Keratinocyte (primary cell): Measurements from ENCODE around the gene MIS18A. TPM values are rescaled to one million over a fixed set of nuclear protein-coding genes. Genes with fewer than 3 reads are reported as not detected.
"Not testable (repeated sequence)": the region's sequence is repeated elsewhere in the genome, so short reads cannot be mapped to it uniquely, and the experiment has no call there.

Source experiments
- DNase-seq: peaks from one replicate; pipeline ENCODE4 v3.0.0-alpha.2; 2011; ENCODE audit warnings: low read depth, missing footprints, low spot score
- FAIRE-seq: peaks from 2 replicates; lab custom pipeline; 2011; peaks lifted over from hg19 to GRCh38; lab: Jason Lieb, UNC
- H2AFZ ChIP-seq: 2 replicates; pipeline ENCODE4 v1.6.0; 2012; ENCODE audit warnings: low read length, control low read depth, inconsistent platforms; ENCODE audit not compliant: control insufficient read depth
- H3K27ac ChIP-seq: 2 replicates; pipeline ENCODE4 v1.5.1; 2011; ENCODE audit warnings: low read length; ENCODE audit not compliant: control insufficient read depth, insufficient read depth
- H3K27me3 ChIP-seq: 3 replicates; pipeline ENCODE4 v1.6.0; 2011; ENCODE audit warnings: low read length; ENCODE audit not compliant: control insufficient read depth, insufficient read depth; ENCODE audit errors: extremely low read depth
- H3K36me3 ChIP-seq, 2 experiments: 2 replicates in 1 of 2; 3 replicates in 1 of 2; pipeline ENCODE4 v1.5.1; 2011; ENCODE audit warnings: low read length in 2 of 2, mild to moderate bottlenecking in 1 of 2; ENCODE audit not compliant: control insufficient read depth in 2 of 2, insufficient read depth in 2 of 2; ENCODE audit errors: extremely low read depth in 1 of 2
- H3K4me1 ChIP-seq: 3 replicates; pipeline ENCODE4 v1.5.1; 2011; ENCODE audit warnings: low read length; ENCODE audit not compliant: control insufficient read depth, insufficient read depth; ENCODE audit errors: extremely low read depth
- H3K4me2 ChIP-seq: 3 replicates; pipeline ENCODE4 v1.6.0; 2011; ENCODE audit warnings: low read depth, low read length; ENCODE audit not compliant: control insufficient read depth, insufficient read depth; ENCODE audit errors: extremely low read depth
- H3K4me3 ChIP-seq, 3 experiments: fragments of 200-600 bp in 1 of 3; sonication (generic) in 1 of 3; 2 replicates in 2 of 3; 3 replicates in 1 of 3; pipeline ENCODE4 v1.5.1; 2011 to 2016; ENCODE audit warnings: low read length in 3 of 3, mild to moderate bottlenecking in 3 of 3, control low read depth in 2 of 3, inconsistent platforms in 1 of 3, low read depth in 1 of 3, mixed read lengths in 1 of 3, mixed run types in 1 of 3, moderate library complexity in 1 of 3; ENCODE audit not compliant: control insufficient read depth in 2 of 3, insufficient read depth in 2 of 3; ENCODE audit errors: extremely low read depth in 1 of 3
- H3K79me2 ChIP-seq: 2 replicates; pipeline ENCODE4 v1.6.0; 2012; ENCODE audit warnings: low read length; ENCODE audit not compliant: control insufficient read depth, insufficient read depth
- H3K9ac ChIP-seq: 3 replicates; pipeline ENCODE4 v1.6.0; 2011; ENCODE audit warnings: low read length; ENCODE audit not compliant: control insufficient read depth, insufficient read depth; ENCODE audit errors: extremely low read depth
- H3K9me1 ChIP-seq: 3 replicates; pipeline ENCODE4 v1.6.0; 2011; ENCODE audit warnings: low read length; ENCODE audit not compliant: control insufficient read depth, insufficient read depth; ENCODE audit errors: extremely low read depth
- H3K9me3 ChIP-seq: 2 replicates; pipeline ENCODE4 v1.5.1; 2012; ENCODE audit warnings: low read depth, low read length; ENCODE audit not compliant: control insufficient read depth
- H4K20me1 ChIP-seq: 3 replicates; pipeline ENCODE4 v1.6.0; 2011; ENCODE audit warnings: low read length; ENCODE audit not compliant: control insufficient read depth, insufficient read depth; ENCODE audit errors: extremely low read depth
- CTCF ChIP-seq, 3 experiments: IDR thresholded peaks in 1 of 3; conservative IDR thresholded peaks in 1 of 3; optimal IDR thresholded peaks in 1 of 3; 2 replicates in 2 of 3; 3 replicates in 1 of 3; pipeline versions ENCODE3 to v1.5.1; 2011; ENCODE audit warnings: low read length in 3 of 3, mild to moderate bottlenecking in 3 of 3, moderate library complexity in 2 of 3, control low read depth in 1 of 3, inconsistent platforms in 1 of 3; ENCODE audit not compliant: insufficient read depth in 2 of 3; ENCODE audit errors: extremely low read depth in 1 of 3
- EZH2 ChIP-seq: IDR thresholded peaks from one replicate; pipeline ENCODE4 v1.6.1; 2012; ENCODE audit warnings: inconsistent platforms, mild to moderate bottlenecking, low read length, moderate library complexity
- dilution Hi-C: fragments of 300-500 bp; cut with MboI; formaldehyde crosslinking; loops from one replicate; pipeline ENCODE4 v1.7.0; 2020; ENCODE audit warnings: low sequenced_read_pairs; ENCODE audit not compliant: extremely low pct_ligation_motif_present
- polyA plus RNA-seq, 5 experiments: library from polyadenylated mRNA; depleted of rRNA in 3 of 5; stranded (reverse) in 3 of 5; stranded (forward) in 1 of 5; unstranded in 1 of 5; fragments of >200 nt; gene quantifications; 1 replicate in 1 of 5; 2 replicates in 3 of 5; 3 replicates in 1 of 5; pipeline versions ENCODE4 v1.2.1 to v1.2.3, GENCODE V29; 2011 to 2012; ENCODE audit warnings: missing spikeins in 2 of 5, low read depth in 1 of 5, low replicate concordance in 1 of 5

Gene MIS18A
- polyA plus RNA-seq, 1 donor (not counting 4 experiments of a cell fraction or from before 2014, with no cell fraction given), result 12.1 TPM

- Histone ChIP-seq H3K27ac (no peak overlapping the region), H3K79me2 (no peaks in the 10 kb centered on the region), H3K4me1 (no peaks in the 10 kb centered on the region), H3K27me3 (no peaks in the 10 kb centered on the region), H3K9ac (no peak overlapping the region), H3K4me3 (no peak overlapping the region), H2AFZ (no peak overlapping the region), H3K9me3 (no peaks in the 10 kb centered on the region), H3K9me1 (no peaks in the 10 kb centered on the region), H4K20me1 (no peaks in the 10 kb centered on the region), H3K36me3 (peaks cover 36 to 42% of the 10 kb centered on the region in 2 experiments), H3K4me2 (no peak overlapping the region)
- FAIRE-seq (no peak), DNase-seq (no peak)
- dilution Hi-C loops, result no loop called here
- no peak for TF ChIP-seq CTCF (optimal IDR thresholded peaks at IDR 0.05 in 1 of 3, IDR thresholded peaks at IDR 0.05 in 1 of 3, conservative IDR thresholded peaks at IDR 0.05 in 1 of 3; ENCODE audit: extremely low read depth in 1 of 3, insufficient read depth in 2 of 3, low read length in 3 of 3)
- no peak for TF ChIP-seq EZH2
Observed at GRCh38 chr21:32312326-32312725, 33.5 kb upstream of the MIS18A start.

GRCh38 chr21:32311621-32312020 is 32.8 kb upstream of the MIS18A start:
- Histone ChIP-seq H4K20me1 (no peaks in the 10 kb centered on the region), H3K4me1 (no peaks in the 10 kb centered on the region), H3K79me2 (no peaks in the 10 kb centered on the region), H3K4me3 (no peak overlapping the region), H3K27ac (no peak overlapping the region), H3K4me2 (no peak overlapping the region), H2AFZ (no peak overlapping the region), H3K9ac (no peak overlapping the region), H3K9me1 (no peaks in the 10 kb centered on the region), H3K9me3 (no peaks in the 10 kb centered on the region), H3K36me3 (peaks cover 29 to 41% of the 10 kb centered on the region in 2 experiments), H3K27me3 (no peaks in the 10 kb centered on the region)
- TF ChIP-seq CTCF (optimal IDR thresholded peaks at IDR 0.05 in 1 of 3, IDR thresholded peaks at IDR 0.05 in 1 of 3, conservative IDR thresholded peaks at IDR 0.05 in 1 of 3; ENCODE audit: extremely low read depth in 1 of 3, insufficient read depth in 2 of 3, low read length in 3 of 3) (no peak), EZH2 (no peak)
- DNase-seq, result no peak
- no peak for FAIRE-seq
- dilution Hi-C loops, result no loop called here

- H3K79me2 ChIP-seq, dilution Hi-C loops, H4K20me1 ChIP-seq, DNase-seq, H3K4me3 ChIP-seq, H3K9me3 ChIP-seq, H3K4me2 ChIP-seq, H3K4me1 ChIP-seq, H3K9ac ChIP-seq, H3K9me1 ChIP-seq, H2AFZ ChIP-seq, FAIRE-seq, H3K27ac ChIP-seq, H3K27me3 ChIP-seq: not testable (repeated sequence)
- peaks cover 26 to 38% of the 10 kb centered on the region in 2 experiments for H3K36me3 ChIP-seq
Observed at GRCh38 chr21:32310976-32311375, 32.1 kb upstream of the MIS18A start.
